HG03442 (cell line): ENCODE data around the gene ALDOC.

Experiments used
- ATAC-seq: cut with Tn5 transposase; IDR thresholded peaks from one replicate; pipeline ENCODE4 v1.9.1; 2021; ENCODE audit warnings: mild to moderate bottlenecking, moderate library complexity; ENCODE audit not compliant: unreplicated experiment

ALDOC gene

DNA sequence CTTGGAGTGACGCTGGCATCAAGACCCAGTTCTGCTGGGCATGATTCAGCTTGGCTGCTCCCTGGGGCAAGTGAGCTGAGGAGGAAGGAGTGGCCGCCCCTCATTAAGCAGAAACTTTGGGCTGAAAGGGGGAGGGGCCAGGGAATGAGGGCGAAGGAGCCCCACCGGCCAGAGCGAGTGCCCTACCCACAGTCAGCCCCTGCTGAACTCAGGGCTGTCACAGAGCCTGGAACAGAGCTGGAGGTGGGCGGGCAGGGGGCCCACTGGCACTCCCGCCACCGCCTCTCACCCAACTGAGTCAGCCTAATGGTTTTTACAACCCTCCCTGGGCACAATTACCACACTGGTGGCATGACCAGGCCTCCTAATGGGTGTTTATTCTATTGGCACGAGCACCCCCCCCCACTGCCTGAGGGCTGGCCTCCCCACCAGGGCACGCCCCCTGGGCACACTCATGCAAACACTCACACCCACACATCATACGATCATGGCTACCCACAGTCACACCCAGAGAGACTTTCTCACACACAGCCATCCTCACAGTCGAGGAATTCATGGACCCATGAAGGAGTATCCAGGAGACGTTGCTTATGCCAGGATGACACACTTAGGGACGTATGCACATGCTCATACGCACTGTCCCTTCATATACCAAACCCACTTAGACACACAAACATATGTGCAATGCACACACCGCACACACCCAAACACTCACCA is 43.4 kb downstream of the ALDOC start:
- no peak for ATAC-seq

DNA sequence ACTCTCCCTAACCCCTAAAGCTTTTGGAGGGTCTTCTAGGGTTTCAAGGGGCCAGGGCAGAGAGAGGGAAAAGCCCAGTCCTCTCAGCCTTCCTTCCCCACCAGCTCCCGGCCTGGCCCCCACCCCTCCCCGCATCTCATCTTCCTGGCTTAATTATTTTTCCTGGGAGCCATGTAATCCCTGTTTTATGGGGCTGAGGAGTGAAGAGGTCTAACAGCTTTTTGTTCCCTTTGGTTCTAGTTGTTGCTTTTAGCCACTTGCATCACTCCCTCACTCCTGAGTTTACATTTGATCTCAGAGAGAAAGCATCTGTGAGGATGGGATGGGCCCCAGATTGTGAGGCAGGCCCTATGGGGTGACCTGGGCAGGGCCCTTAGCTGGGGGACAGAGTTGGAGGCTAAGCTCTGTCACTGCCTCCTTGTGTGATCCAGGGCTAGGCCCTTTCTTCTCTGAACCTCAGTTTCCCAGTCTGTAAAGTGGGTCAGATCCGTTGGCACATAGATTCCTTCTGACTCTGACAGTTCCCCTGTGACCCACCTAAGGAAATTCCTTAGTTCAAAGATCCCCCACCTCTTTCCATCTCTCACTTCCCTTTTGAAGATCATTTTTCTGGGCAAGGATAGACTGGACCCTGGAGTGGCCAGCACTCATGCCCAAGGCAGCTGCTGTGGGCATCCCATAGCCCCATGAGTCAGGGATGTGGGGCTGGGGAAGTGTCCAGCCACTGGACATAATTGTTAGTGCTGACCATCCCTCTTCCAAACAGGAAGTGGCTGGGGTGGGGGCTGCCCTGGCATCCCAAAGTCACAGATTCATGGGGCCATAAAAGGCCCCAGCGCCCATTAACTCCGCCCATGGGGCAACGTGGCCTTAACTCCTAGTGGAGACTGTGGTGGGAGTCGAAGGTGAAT is 44.4 kb downstream of the ALDOC start:
- ATAC-seq: no peak

GRCh38 chr17:28530926-28531325 is 45.8 kb downstream of the ALDOC start:
- ATAC-seq: no peak

DNA sequence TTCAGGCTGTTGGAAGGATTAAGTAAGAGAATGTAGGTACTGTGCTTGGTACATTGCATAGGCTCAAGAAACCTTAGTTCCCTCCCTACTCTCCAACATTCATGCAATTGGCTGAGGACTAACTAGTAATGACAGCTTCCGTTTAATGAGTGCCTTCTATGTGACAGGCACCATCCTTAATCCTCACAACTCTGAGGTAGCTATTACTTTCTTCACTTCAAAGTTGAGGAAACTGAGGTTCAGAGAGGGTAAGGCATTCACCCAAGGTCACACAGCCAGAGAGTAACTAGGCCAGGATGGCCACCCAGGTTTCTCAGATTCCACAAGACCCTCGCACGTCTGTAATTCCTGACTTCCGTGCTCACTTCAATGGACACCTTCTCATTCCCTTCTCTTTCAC is 46.4 kb downstream of the ALDOC start:
- ATAC-seq: no peak

DNA sequence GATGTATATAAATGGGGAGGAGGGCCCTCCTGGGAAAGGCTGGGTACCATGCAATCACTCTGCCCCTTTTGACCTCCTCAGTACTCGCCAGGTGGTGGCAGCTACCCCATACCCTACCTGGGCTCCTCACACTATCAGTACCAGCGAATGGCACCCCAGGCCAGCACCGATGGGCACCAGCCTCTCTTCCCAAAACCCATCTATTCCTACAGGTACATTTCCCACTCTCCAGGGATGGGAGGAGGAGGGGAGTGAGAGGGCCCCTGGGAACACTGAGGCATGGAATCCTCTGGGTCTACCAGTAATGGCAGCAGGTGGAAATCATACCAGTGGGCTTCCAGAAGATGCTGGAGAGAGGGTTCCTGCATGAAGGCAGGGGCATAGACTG is 47.7 kb downstream of the ALDOC start:
- ATAC-seq: no peak

- no peak for ATAC-seq
These were observed 48.2 kb downstream of the ALDOC start for GRCh38 chr17:28528327-28529012.

DNA sequence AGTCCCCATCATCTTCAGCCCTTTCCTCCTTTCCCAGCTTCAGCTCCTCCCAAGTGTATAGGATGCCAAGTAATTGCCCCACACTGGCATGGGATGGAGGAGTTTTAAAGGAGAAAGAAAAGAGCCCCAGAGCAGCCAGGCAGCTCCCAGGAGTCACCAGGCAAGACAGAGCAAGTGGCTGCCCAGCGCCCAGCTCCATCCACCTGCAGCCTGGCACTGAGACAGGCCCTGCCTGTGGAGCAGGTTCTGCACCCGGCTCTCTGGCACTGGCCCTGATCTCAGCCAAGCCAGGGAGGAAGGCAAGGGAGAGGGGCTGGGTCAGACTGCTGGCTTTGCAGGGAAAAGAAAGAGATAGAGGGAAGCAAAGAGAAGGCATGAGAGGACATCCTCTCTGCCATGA is 48.8 kb downstream of the ALDOC start:
- ATAC-seq: no peak

DNA sequence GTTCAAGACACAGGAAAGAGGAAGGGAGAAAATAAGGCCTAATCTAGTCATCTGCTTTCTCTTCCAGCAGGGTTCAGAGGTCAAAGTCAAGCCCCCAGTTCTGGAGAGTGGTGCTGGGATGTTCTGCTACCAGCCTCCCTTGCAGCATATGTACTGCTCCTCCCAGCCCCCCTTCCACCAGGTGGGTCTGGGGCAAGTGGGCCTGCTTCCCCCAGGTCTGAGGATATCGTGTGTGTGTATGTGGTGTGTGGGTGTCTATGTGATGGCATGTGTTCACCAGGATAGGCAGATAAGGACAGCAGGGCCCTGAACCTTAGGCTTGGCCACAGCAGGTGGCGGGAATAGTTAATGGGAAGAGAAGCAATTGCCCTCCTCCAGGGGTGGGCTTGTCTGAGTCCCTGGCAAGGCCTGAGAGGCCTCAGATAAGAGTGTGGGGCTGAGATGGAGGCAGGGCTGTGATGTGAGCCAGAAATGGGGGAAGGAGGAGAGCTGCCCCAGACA is 49.5 kb downstream of the ALDOC start:
- ATAC-seq: no peak

GRCh38 chr17:28526381-28526780 is 50.3 kb downstream of the ALDOC start:
- ATAC-seq: no peak

DNA sequence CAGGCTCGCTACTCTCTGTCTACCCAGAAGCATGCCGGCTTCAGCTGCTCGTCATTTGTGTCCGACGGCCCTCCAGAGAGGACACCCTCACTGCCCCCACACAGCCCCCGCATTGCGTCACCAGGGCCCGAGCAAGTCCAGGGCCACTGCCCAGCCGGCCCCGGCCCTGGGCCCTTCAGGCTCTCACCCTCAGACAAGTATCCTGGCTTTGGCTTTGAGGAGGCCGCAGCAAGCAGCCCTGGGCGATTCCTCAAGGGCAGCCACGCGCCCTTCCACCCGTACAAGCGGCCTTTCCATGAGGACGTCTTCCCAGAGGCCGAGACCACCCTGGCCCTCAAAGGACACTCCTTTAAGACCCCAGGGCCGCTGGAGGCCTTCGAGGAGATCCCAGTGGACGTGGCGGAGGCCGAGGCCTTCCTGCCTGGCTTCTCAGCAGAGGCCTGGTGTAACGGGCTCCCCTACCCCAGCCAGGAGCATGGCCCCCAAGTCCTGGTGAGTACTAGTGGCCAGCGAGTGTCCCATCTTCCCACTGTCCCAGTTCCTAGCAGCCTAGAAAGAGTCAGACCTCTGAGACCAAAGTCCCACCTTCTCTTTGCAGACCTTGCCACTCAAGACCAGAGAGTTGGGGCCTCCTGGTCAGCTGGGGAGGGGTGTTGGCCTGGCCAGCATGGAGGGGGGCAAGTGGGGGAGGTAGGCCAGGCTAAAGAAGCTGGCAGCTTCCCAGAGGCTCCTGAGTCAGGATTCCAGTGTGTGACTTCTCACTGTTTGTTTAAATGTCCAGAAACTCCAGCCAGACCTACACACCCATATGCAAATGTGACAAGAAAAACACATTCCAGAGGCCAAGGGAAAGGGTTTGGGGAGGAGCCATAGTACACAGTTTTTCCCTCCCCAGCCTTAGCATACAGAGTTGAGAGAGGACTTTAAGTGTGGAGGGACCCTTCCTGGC is 51.9 kb downstream of the ALDOC start:
- no peak for ATAC-seq

DNA sequence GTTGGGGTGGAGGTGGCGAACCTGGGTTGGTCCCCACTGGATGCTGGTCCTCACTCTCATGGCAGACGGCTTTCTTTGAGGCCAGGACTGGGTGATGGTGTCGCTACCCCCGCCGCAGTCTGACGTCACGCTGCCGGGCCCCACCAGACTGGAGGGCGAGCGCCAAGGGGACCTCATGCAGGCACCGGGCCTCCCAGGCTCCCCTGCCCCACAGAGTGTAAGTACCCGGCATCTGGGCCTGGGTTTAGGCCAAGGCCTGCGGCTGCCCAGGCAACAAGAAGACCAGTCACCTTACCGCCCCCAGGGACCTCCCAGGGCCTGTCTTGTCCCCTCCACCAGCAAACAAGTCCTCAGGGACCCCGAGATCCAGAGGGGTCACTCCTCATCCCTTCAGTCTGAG is 52.8 kb downstream of the ALDOC start:
- ATAC-seq: no peak

DNA sequence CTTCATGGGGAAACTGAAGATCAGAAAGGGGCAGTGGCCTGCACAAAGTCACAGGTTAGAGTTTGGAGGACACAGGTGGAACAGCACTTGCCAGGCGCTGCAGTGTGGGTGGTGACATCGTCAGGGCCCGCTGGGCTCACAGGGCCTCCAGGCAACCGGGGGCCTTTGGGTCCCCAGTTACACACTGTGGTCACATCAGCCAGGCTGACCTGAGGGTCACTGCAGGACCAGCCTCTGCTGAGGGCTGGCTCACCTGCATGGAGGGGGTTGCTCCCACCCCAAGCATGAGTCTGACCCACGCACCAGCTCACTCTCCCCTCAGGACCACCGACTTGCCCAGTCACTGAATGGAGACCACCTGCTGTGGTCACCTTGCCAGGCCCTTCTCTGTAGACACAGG is 53.5 kb downstream of the ALDOC start:
- ATAC-seq: no peak
